Astrocyte (in vitro differentiated cells and primary cell): ENCODE data around the gene AIMP2. TPM values are rescaled to one million over a fixed set of nuclear protein-coding genes. Genes with fewer than 3 reads are reported as not detected.

Source experiments
- DNase-seq: peaks from one replicate; pipeline ENCODE4 v3.0.0-alpha.2; 2010; ENCODE audit warnings: low read depth
- FAIRE-seq: peaks from 2 replicates; lab custom pipeline; 2011; peaks lifted over from hg19 to GRCh38; lab: Jason Lieb, UNC
- H2AFZ ChIP-seq: 2 replicates; pipeline ENCODE4 v1.6.0; 2012; ENCODE audit warnings: low read depth, low read length, inconsistent platforms
- H3K27ac ChIP-seq: 2 replicates; pipeline ENCODE4 v1.5.1; 2011; ENCODE audit warnings: low read depth, low read length, inconsistent platforms
- H3K27me3 ChIP-seq: 2 replicates; pipeline ENCODE4 v1.6.0; 2011; ENCODE audit warnings: low read length, inconsistent platforms; ENCODE audit not compliant: insufficient read depth
- H3K36me3 ChIP-seq: 2 replicates; pipeline ENCODE4 v1.5.1; 2011; ENCODE audit warnings: low read length, inconsistent platforms; ENCODE audit not compliant: insufficient read depth
- H3K4me1 ChIP-seq: 2 replicates; pipeline ENCODE4 v1.5.1; 2011; ENCODE audit warnings: low read length, inconsistent platforms; ENCODE audit not compliant: insufficient read depth
- H3K4me2 ChIP-seq: 2 replicates; pipeline ENCODE4 v1.6.0; 2012; ENCODE audit warnings: low read length, inconsistent platforms
- H3K4me3 ChIP-seq: 2 replicates; pipeline ENCODE4 v1.5.1; 2011; ENCODE audit warnings: low read depth, mild to moderate bottlenecking, low read length, inconsistent platforms; ENCODE audit not compliant: insufficient read depth
- H3K79me2 ChIP-seq: 2 replicates; pipeline ENCODE4 v1.6.0; 2012; ENCODE audit warnings: mild to moderate bottlenecking, low read length, inconsistent platforms; ENCODE audit not compliant: insufficient read depth
- H3K9ac ChIP-seq: 2 replicates; pipeline ENCODE4 v1.6.0; 2012; ENCODE audit warnings: mild to moderate bottlenecking, low read length, inconsistent platforms
- H3K9me3 ChIP-seq: 2 replicates; pipeline ENCODE4 v1.5.1; 2012; ENCODE audit warnings: low read depth, mild to moderate bottlenecking, low read length, inconsistent platforms; ENCODE audit not compliant: insufficient read depth
- H4K20me1 ChIP-seq: 2 replicates; pipeline ENCODE4 v1.6.0; 2012; ENCODE audit warnings: low read length, inconsistent platforms; ENCODE audit not compliant: insufficient read depth
- H3K27ac Mint-ChIP-seq: one replicate; pipeline ENCODE4 v1.8.0; 2021; ENCODE audit warnings: mild to moderate bottlenecking, mixed read lengths; ENCODE audit not compliant: unreplicated experiment
- H3K27me3 Mint-ChIP-seq: one replicate; pipeline ENCODE4 v1.8.0; 2021; ENCODE audit warnings: low read depth, mixed read lengths; ENCODE audit not compliant: unreplicated experiment
- H3K36me3 Mint-ChIP-seq: one replicate; pipeline ENCODE4 v1.8.0; 2021; ENCODE audit warnings: low read depth, mixed read lengths; ENCODE audit not compliant: unreplicated experiment
- H3K4me1 Mint-ChIP-seq: one replicate; pipeline ENCODE4 v1.8.0; 2021; ENCODE audit warnings: low read depth, mixed read lengths; ENCODE audit not compliant: unreplicated experiment
- H3K4me3 Mint-ChIP-seq: one replicate; pipeline ENCODE4 v1.8.0; 2021; ENCODE audit warnings: mild to moderate bottlenecking, moderate library complexity, mixed read lengths; ENCODE audit not compliant: unreplicated experiment
- H3K9me3 Mint-ChIP-seq: one replicate; pipeline ENCODE4 v1.8.0; 2021; ENCODE audit warnings: mild to moderate bottlenecking, mixed read lengths; ENCODE audit not compliant: unreplicated experiment
- CTCF ChIP-seq: IDR thresholded peaks from 2 replicates; pipeline ENCODE4 v1.5.1; 2011; ENCODE audit warnings: low read depth, mild to moderate bottlenecking, inconsistent platforms, low read length, moderate library complexity; ENCODE audit not compliant: insufficient read depth
- EZH2 ChIP-seq: IDR thresholded peaks from 2 replicates; pipeline ENCODE4 v1.6.1; 2012; ENCODE audit warnings: mild to moderate bottlenecking, low read length, inconsistent platforms; ENCODE audit not compliant: insufficient read depth
- total RNA-seq: library from RNA; stranded (reverse); gene quantifications from 2 replicates; pipeline ENCODE4 v1.2.1, GENCODE V29; 2021

AIMP2 gene
- total RNA-seq, 1 donor from 2014 or later = 46.9 TPM

GRCh38 chr7:6032167-6032566 lies 23.1 kb downstream of the AIMP2 start:
- H3K27ac Mint-ChIP-seq = no peak overlapping the region
- no peaks in the 10 kb centered on the region for H3K27me3 Mint-ChIP-seq
- no peak for TF ChIP-seq EZH2
- TF ChIP-seq CTCF = no peak
- H3K9me3 Mint-ChIP-seq = no peaks in the 10 kb centered on the region
- peaks cover 22% of the 10 kb centered on the region for H4K20me1 ChIP-seq
- peaks cover 23% of the 10 kb centered on the region for H3K36me3 Mint-ChIP-seq
- no peak for DNase-seq
- no peak overlapping the region for H3K4me2 ChIP-seq
- H3K4me1 Mint-ChIP-seq = no peaks in the 10 kb centered on the region
- H3K79me2 ChIP-seq = peaks cover 10% of the 10 kb centered on the region
- H3K4me1 ChIP-seq = no peaks in the 10 kb centered on the region
- no peaks in the 10 kb centered on the region for H3K9me3 ChIP-seq
- H3K4me3 Mint-ChIP-seq = no peak overlapping the region
- H3K27me3 ChIP-seq = no peaks in the 10 kb centered on the region
- no peak overlapping the region for H3K4me3 ChIP-seq
- no peak overlapping the region for H3K9ac ChIP-seq
- no peak overlapping the region for H3K27ac ChIP-seq
- H2AFZ ChIP-seq = no peak overlapping the region
- FAIRE-seq = no peak
- H3K36me3 ChIP-seq = peaks cover 53% of the 10 kb centered on the region

- no peaks in the 10 kb centered on the region for H3K4me1 Mint-ChIP-seq
- Histone ChIP-seq H3K36me3 (peaks cover 53% of the 10 kb centered on the region), H3K4me2 (no peak overlapping the region), H3K4me3 (no peak overlapping the region), H3K4me1 (no peaks in the 10 kb centered on the region), H3K9ac (no peak overlapping the region), H4K20me1 (peaks cover 22% of the 10 kb centered on the region), H2AFZ (no peak overlapping the region), H3K79me2 (peaks cover 10% of the 10 kb centered on the region), H3K27ac (no peak overlapping the region), H3K27me3 (no peaks in the 10 kb centered on the region), H3K9me3 (no peaks in the 10 kb centered on the region)
- H3K27me3 Mint-ChIP-seq = no peaks in the 10 kb centered on the region
- no peak for DNase-seq
- FAIRE-seq = no peak
- no peaks in the 10 kb centered on the region for H3K9me3 Mint-ChIP-seq
- TF ChIP-seq EZH2 (no peak), CTCF (no peak)
- no peak overlapping the region for H3K27ac Mint-ChIP-seq
- no peak overlapping the region for H3K4me3 Mint-ChIP-seq
- H3K36me3 Mint-ChIP-seq = peaks cover 18% of the 10 kb centered on the region
Measured at GRCh38 chr7:6032641-6033040, 23.6 kb downstream of the AIMP2 start.

DNA sequence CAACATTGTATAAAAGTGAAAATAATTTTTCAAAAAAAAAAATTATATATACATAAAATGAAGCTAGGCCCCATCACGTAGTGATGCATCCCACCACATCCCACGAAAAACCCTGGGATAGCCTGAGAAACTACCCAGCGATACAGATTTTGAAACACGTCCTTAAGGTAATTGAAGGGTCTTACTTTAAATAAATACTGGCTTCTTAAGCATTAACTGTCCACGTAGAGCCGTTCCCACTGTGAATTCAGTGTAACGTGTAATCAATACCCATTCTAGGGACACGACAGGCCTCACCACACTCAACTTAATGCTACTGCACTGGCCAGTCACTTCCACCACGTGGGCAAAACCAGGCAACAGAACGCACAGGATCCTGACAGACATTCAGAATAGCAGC lies 26.1 kb downstream of the AIMP2 start:
- Histone ChIP-seq H3K9ac (no peak overlapping the region), H2AFZ (no peak overlapping the region), H3K4me1 (no peaks in the 10 kb centered on the region), H3K9me3 (no peaks in the 10 kb centered on the region), H3K36me3 (peaks cover 56% of the 10 kb centered on the region), H3K4me2 (no peak overlapping the region), H3K79me2 (peaks cover 8% of the 10 kb centered on the region), H4K20me1 (peaks cover 22% of the 10 kb centered on the region), H3K27ac (no peak overlapping the region), H3K27me3 (no peaks in the 10 kb centered on the region), H3K4me3 (no peak overlapping the region)
- DNase-seq (no peak), FAIRE-seq (no peak)
- Mint-ChIP-seq H3K27ac (no peak overlapping the region), H3K9me3 (no peaks in the 10 kb centered on the region), H3K36me3 (peaks cover 15% of the 10 kb centered on the region), H3K4me3 (no peak overlapping the region), H3K4me1 (no peaks in the 10 kb centered on the region), H3K27me3 (no peaks in the 10 kb centered on the region)
- TF ChIP-seq EZH2 = no peak
- no peak for TF ChIP-seq CTCF
